ENCODE measurements around the gene THADA.

THADA gene

DNA sequence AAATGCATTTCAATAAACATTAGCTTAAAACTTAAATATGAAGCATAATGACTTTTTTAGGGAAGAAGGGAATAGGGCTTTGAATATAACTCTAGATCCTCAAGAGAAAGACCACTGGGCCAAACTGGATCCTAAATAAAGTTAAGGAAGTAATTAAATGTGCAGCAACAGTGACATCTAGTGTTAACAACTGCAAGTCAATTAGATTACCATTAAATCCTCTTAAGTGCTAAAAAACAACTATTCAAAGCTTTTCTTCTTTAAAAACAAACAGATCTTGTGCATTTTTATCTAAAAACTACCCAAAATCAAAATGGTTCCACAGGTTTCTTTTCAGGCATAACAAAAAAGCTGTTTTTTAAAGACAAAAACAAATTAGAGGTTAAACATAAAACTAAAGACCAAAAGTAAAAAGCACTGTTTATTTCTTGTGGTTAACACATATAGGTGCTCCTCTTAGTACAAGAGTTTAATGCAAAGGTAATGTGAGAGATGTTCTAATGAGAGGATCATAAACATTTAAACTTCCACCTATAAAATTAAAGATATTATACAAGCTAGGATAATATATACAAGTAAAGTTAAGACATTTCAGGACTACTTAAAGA is 111.4 kb downstream of the THADA start:
- peak; percentile 10 for DNase-seq (ENCODE audit: low spot score)
- TF ChIP-seq, protein P1, sequence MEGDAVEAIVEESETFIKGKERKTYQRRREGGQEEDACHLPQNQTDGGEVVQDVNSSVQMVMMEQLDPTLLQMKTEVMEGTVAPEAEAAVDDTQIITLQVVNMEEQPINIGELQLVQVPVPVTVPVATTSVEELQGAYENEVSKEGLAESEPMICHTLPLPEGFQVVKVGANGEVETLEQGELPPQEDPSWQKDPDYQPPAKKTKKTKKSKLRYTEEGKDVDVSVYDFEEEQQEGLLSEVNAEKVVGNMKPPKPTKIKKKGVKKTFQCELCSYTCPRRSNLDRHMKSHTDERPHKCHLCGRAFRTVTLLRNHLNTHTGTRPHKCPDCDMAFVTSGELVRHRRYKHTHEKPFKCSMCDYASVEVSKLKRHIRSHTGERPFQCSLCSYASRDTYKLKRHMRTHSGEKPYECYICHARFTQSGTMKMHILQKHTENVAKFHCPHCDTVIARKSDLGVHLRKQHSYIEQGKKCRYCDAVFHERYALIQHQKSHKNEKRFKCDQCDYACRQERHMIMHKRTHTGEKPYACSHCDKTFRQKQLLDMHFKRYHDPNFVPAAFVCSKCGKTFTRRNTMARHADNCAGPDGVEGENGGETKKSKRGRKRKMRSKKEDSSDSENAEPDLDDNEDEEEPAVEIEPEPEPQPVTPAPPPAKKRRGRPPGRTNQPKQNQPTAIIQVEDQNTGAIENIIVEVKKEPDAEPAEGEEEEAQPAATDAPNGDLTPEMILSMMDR (IDR thresholded peaks at IDR 0.05; ENCODE audit: extremely low read depth, missing control alignments) = peak; percentile 23

DNA sequence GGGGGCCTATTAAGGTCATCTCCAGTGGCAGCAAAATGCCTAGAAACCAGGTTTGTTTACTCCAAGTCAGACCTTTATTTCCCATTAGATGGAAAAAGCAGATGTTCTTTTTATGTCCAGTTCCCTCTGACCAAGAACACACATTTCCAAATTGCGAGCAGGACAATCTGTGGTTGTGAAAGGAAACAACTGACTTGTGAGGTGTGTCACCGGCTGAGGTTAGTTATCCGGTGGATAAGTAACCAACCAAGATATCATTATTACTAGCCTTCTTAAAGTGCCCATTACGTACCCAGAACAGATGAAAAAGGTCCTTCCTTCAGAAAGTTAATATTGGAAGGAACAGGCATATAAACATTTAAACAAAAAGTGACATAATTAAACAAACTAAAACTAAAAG is 112.9 kb downstream of the THADA start:
- DNase-seq (ENCODE audit: low spot score) = no peak
- TF ChIP-seq, protein P1 (IDR thresholded peaks at IDR 0.05; ENCODE audit: extremely low read depth, missing control alignments) = no peak

DNA sequence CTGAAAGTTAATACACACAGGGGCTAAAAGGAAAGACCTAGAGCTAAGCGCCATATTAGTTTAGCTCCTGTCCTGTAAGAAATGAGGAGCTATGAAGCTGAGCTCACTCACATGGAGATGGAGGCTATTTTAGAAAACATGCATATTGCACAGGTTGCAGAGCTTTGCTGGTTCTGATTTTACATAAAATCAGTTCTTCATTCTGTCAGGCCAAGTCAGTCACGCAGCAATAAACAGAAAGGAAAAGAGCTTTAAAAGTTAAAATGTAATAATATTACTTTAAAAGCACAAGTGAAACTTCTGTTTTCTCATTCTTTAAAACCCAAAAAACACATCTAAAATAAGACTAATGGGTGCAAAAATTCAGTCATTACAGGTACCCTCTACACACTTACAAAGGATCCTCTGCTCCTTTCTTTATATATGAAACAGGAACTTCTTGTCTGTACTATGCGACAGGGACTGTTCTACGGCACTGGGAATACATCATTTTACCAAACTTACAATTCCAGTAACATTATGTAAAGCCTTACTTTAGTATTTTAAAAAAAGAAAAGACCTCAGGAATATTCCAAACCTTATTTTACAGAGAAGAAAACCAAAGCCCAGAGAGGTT is 113.8 kb downstream of the THADA start:
- DNase-seq (ENCODE audit: low spot score) = no peak
- TF ChIP-seq, protein P1 (IDR thresholded peaks at IDR 0.05; ENCODE audit: extremely low read depth, missing control alignments) = no peak

DNA sequence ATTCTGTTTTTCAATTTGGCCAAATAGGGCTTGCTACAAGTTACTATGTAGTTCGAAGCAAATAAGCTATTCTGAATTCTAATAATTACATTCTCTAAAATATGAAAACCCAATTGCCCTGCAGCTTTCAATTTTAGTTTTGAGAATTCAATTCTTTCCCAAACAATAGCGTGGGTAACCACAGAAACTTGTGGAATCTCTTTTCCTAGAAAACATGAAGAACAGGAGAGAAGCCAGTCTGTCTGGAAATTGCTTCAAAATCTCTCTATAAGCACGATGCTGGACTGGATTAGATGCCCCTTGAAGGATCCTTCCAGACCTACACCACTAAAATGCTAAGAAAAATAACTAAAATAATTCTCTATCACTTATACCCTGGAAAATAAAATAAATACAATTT is 115.0 kb downstream of the THADA start:
- TF ChIP-seq, protein P1 (IDR thresholded peaks at IDR 0.05; ENCODE audit: extremely low read depth, missing control alignments) = no peak
- DNase-seq (ENCODE audit: low spot score) = no peak

DNA sequence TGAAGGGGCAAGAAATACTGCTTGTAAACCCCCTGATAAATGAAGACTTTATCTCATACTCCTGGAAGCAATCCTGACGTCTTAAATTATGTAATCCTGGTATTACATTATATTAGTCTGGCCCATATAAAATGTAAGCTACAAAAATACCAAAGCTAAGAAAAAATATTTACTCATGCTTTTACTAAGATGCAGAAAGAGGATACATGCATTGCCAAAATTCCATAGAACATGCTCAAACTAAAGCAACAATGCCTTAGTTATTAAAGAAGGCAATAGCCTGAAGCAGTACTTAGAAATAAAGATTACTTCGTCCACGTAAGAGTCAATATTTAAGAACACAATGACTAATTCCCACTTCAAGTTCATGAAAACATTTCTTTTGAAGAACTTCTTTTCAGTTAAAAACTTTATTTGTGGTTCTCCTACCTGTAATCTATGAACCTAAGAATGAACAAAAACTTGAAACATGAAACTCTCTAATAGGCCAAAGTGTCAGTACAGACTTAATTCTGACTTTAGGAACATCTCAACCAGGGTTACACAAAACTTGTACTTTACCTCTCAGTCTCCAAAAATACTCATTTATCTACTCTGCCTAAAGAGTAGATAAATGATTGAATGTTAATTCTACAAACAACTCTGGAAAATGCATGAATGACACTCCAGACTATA is 117.3 kb downstream of the THADA start:
- TF ChIP-seq, protein P1 (IDR thresholded peaks at IDR 0.05; ENCODE audit: extremely low read depth, missing control alignments) = no peak
- DNase-seq (ENCODE audit: low spot score) = no peak

DNA sequence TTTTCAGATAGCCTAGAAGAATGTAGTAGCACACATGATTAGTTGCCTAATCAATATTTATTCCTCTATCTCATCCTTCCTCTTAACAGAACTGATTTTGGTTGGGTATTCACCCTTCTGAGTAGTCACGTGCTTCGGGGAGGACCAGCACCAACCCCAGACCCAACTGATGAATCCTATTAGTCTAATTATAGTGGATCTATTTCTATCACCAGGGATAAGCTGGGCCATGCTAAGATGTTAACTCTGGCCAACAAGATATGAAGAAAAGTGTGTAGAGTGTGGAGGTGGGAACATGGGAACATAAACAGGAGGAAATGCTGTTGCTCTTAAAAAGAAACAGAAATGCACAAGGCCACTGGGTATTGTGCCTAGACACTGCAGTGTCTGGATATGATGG is 119.9 kb downstream of the THADA start:
- TF ChIP-seq, protein P1 (IDR thresholded peaks at IDR 0.05; ENCODE audit: extremely low read depth, missing control alignments) = no peak
- no peak for DNase-seq (ENCODE audit: low spot score)

DNA sequence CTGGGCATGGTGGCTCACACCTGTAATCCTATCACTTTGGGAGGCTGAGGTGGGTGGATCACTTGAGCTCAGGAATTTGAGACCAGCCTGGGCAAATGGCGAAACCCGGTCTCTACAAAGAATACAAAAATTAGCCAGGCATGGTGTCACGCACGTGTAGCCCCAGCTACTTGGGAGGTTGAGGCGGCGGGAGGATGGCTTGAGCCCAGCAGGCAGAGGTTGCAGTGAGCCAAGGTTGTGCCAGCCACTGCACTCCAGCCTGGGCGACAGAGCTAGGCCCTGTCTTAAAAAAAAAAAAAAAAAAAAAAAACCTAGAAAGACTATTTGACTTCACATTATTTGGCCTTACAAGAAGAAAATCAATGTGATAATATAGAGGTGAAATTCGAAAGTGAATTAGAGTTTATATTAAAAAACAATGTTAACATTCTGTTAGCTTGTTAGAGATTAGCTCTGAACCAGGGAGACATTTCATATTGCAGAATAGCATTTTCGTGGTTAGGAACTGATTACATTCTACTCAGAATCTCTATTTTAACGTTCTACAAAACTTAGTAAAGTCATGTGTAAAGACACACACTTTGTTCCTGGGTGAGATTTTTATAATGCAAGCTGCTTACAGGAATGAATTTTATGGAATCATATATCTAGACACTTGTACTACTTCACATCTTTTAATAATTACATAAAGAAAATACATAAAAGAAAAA is 120.5 kb downstream of the THADA start:
- DNase-seq (ENCODE audit: low spot score) = no peak
- TF ChIP-seq, protein P1 (IDR thresholded peaks at IDR 0.05; ENCODE audit: extremely low read depth, missing control alignments) = no peak
